Gastrocnemius medialis (tissue), 4 donors: ENCODE data around the gene KCNJ4. TPM values are rescaled to one million over a fixed set of nuclear protein-coding genes. Genes with fewer than 3 reads are reported as not detected.
"Not testable (repeated sequence)": the region's sequence is repeated elsewhere in the genome, so short reads cannot be mapped to it uniquely, and the experiment has no call there.

Experiments
- ATAC-seq, 2 donors: fragments of 150-250 bp; one replicate each; pipeline ENCODE4 v1.9.1; 2016
- DNase-seq, 2 donors: peaks; one replicate each; pipeline ENCODE4 v3.0.0-alpha.2; 2019
- H3K27ac ChIP-seq, 4 donors: fragments of 200-600 bp; sonication (generic); 1 replicate in 1 of 4; 2 replicates in 3 of 4; pipeline ENCODE4 v1.5.1; 2016 to 2018; ENCODE audit warnings: mild to moderate bottlenecking in 2 of 4, moderate library complexity in 1 of 4
- H3K27me3 ChIP-seq, 3 donors: fragments of 200-600 bp; sonication (generic) in 2 of 3; 1 replicate in 1 of 3; 2 replicates in 2 of 3; pipeline versions ENCODE4 v1.5.1 to v1.6.0; 2016 to 2019; ENCODE audit warnings: mild to moderate bottlenecking in 1 of 3, moderate library complexity in 1 of 3
- H3K36me3 ChIP-seq, 2 donors: fragments of 200-600 bp; sonication (generic) in 1 of 2; one replicate each; pipeline ENCODE4 v1.5.1; 2017 to 2018
- H3K4me1 ChIP-seq, 2 donors: fragments of 200-600 bp; sonication (generic) in 1 of 2; one replicate each; pipeline ENCODE4 v1.5.1; 2016 to 2017; ENCODE audit warnings: mild to moderate bottlenecking in 2 of 2
- H3K4me3 ChIP-seq, 4 donors: fragments of 200-600 bp; sonication (generic) in 3 of 4; 1 replicate in 1 of 4; 2 replicates in 3 of 4; pipeline ENCODE4 v1.5.1; 2016 to 2019; ENCODE audit warnings: mild to moderate bottlenecking in 2 of 4
- H3K9me3 ChIP-seq, 3 donors: fragments of 200-600 bp; sonication (generic) in 2 of 3; 1 replicate in 1 of 3; 2 replicates in 2 of 3; pipeline ENCODE4 v1.5.1; 2016 to 2019
- CTCF ChIP-seq, 5 experiments: fragments of 450-650 bp in 3 of 5; fragments of 200-600 bp in 2 of 5; sonication (generic) in 2 of 5; IDR thresholded peaks in 4 of 5; conservative IDR thresholded peaks in 1 of 5; 1 replicate in 4 of 5; 2 replicates in 1 of 5; pipeline ENCODE4 v1.5.1; 2016 to 2019; ENCODE audit warnings: antibody characterized with exemption in 5 of 5, mild to moderate bottlenecking in 3 of 5, moderate library complexity in 3 of 5
- POLR2A ChIP-seq, 2 donors: fragments of 450-650 bp; IDR thresholded peaks; one replicate each; pipeline ENCODE4 v1.6.1; 2017; ENCODE audit warnings: antibody characterized with exemption in 2 of 2, mild to moderate bottlenecking in 2 of 2, moderate library complexity in 2 of 2
- in situ Hi-C, 4 donors: fragments of 200-750 bp; cut with MboI; loops; one replicate each; pipeline versions ENCODE4 v1.15.0 to v1.8.0; 2017; ENCODE audit warnings: low sequenced_read_pairs in 4 of 4
- intact Hi-C: fragments of 100-400 bp; cut with DNase I; formaldehyde crosslinking; loops from one replicate; pipeline ENCODE4 v1.15.1; 2023; ENCODE audit warnings: low total_unique reads
- total RNA-seq, 4 donors: library from RNA; depleted of rRNA; stranded (reverse); fragments of >200 nt; gene quantifications; one replicate each; pipeline versions ENCODE4 v1.1.0 to v1.2.3, GENCODE V29; 2016

Gene KCNJ4
- total RNA-seq, 4 donors from 2014 or later = not detected

- intact Hi-C loops = no loop called here
Observed at GRCh38 chr22:38404419-38404818, 50.6 kb downstream of the KCNJ4 start.

DNA sequence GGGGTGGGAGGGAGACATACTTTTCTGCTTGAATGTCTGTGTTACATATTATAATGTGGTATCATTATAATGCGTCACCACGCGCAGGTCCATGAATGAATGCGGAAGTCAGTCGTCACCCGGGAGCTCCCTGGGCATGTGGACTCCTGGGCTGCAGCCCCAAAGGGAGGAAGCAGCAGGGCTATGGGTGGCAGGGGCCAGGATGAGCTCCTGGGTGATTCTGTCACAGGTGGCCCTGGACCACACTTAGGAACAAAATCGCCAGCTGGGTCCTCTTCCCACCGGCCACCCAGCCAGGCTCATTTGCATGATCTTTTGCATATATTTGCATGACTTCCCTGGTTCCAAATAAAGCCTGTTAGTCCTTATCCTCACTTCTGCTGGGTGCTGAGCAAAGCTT, 51.2 kb downstream of the KCNJ4 start:
- TF ChIP-seq POLR2A (IDR thresholded peaks at IDR 0.05) (no peak), CTCF (IDR thresholded peaks at IDR 0.05 in 4 of 5, conservative IDR thresholded peaks at IDR 0.05 in 1 of 5) (no peak)
- Histone ChIP-seq H3K27ac (no peak overlapping the region), H3K9me3 (no peaks in the 10 kb centered on the region), H3K4me1 (peaks cover 0 to 4% of the 10 kb centered on the region in 2 donors), H3K4me3 (no peak overlapping the region), H3K36me3 (no peaks in the 10 kb centered on the region), H3K27me3 (no peaks in the 10 kb centered on the region)
- intact Hi-C loops = no loop called here
- DNase-seq (no peak), ATAC-seq (no peak)
- in situ Hi-C loops = no loop called here

More at GRCh38 chr22:38404419-38404818, 50.6 kb downstream of the KCNJ4 start:
- Histone ChIP-seq H3K36me3 (no peaks in the 10 kb centered on the region), H3K27me3 (no peaks in the 10 kb centered on the region), H3K27ac (no peak overlapping the region), H3K9me3 (no peaks in the 10 kb centered on the region), H3K4me1 (peaks cover 0 to 3% of the 10 kb centered on the region in 2 donors), H3K4me3 (no peak overlapping the region)
- no peak for DNase-seq
- ATAC-seq = no peak
- in situ Hi-C loops = no loop called here
- TF ChIP-seq CTCF (IDR thresholded peaks at IDR 0.05 in 4 of 5, conservative IDR thresholded peaks at IDR 0.05 in 1 of 5) (no peak), POLR2A (IDR thresholded peaks at IDR 0.05) (no peak)

DNA sequence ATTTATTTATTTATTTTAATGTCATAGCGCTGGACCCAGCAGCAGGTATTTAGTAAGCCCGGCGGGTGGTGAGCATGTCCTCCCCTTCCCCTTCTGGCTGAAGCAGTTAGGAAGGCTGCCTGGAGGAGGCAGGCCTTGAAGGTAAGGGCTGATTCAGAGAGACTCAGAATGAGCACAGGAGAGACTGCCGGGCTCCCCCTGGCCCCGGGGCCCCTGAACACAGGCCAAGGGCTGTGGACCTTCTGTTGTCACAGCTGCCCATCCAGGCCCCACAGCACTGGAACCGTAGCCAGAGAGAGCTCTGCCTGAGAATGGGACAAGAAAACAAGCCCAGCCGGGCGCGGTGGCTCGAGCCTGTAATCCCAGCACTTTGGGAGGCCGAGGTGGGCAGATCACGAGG, 52.8 kb downstream of the KCNJ4 start:
- intact Hi-C loops = no loop called here
- no peak for TF ChIP-seq POLR2A (IDR thresholded peaks at IDR 0.05)
- TF ChIP-seq CTCF (IDR thresholded peaks at IDR 0.05 in 4 of 5, conservative IDR thresholded peaks at IDR 0.05 in 1 of 5) = no peak
- no peaks in the 10 kb centered on the region for H3K36me3 ChIP-seq
- no peak for ATAC-seq
- H3K9me3 ChIP-seq = no peaks in the 10 kb centered on the region
- peaks cover 4 to 5% of the 10 kb centered on the region in 2 donors for H3K4me1 ChIP-seq
- H3K27ac ChIP-seq = no peak overlapping the region
- in situ Hi-C loops = no loop called here
- DNase-seq = no peak
- no peak overlapping the region for H3K4me3 ChIP-seq
- H3K27me3 ChIP-seq = no peaks in the 10 kb centered on the region

GRCh38 chr22:38401336-38402084, 53.5 kb downstream of the KCNJ4 start:
- H3K9me3 ChIP-seq = no peaks in the 10 kb centered on the region
- no peaks in the 10 kb centered on the region for H3K27me3 ChIP-seq
- in situ Hi-C loops = no loop called here
- no peak for ATAC-seq
- H3K4me3 ChIP-seq = no peak overlapping the region
- no peak for TF ChIP-seq POLR2A (IDR thresholded peaks at IDR 0.05)
- H3K36me3 ChIP-seq = no peaks in the 10 kb centered on the region
- peaks cover 4 to 11% of the 10 kb centered on the region in 2 donors for H3K4me1 ChIP-seq
- intact Hi-C loops = no loop called here
- no peak overlapping the region for H3K27ac ChIP-seq
- no peak for DNase-seq

GRCh38 chr22:38400256-38400655, 54.7 kb downstream of the KCNJ4 start:
- in situ Hi-C loops, H3K27me3 ChIP-seq, H3K36me3 ChIP-seq, intact Hi-C loops, H3K27ac ChIP-seq, H3K9me3 ChIP-seq, DNase-seq, ATAC-seq, H3K4me3 ChIP-seq: not testable (repeated sequence)
- H3K4me1 ChIP-seq = peaks cover 7 to 14% of the 10 kb centered on the region in 2 donors
